Measurements from ENCODE around the gene TMEM134.

Gene TMEM134

DNA sequence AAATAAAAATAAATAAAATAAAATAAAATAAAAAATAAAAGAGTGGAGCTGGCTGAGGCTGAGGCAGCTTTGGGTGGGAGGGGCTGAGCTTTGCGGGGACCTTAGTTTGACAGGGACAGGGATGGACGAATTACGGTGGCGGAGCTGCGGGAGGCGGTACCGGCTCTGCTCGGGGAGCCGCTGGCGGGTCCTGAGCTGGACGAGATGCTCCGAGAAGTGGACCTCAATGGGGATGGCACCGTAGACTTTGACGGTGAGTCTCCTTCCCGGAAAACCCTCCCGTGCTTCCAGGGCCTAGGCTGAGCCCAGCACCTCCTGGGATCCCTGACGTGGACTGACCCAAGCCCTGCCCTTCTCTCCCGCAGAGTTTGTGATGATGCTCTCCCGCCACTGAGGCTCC is 10.8 kb downstream of the TMEM134 start:
- no peak for DNase-seq (ENCODE audit: low spot score)

DNA sequence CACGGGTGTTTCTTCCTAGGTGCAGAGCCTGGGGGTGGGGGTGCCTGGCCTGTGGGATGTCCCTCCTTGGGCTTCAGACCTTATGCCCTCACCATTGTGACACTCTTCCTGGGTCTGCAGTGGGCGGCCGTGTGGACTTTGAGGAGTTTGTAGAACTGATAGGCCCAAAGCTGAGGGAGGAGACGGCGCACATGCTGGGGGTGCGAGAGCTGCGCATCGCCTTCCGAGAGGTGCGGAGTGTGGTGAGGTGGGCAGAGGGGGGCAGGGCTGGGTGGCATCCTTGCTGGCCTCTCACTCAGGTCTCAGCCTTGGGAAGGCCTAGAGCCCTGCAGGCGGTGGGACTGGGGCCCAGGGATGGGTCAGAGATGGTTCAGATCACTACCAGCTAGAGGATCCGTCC is 11.6 kb downstream of the TMEM134 start:
- DNase-seq (ENCODE audit: low spot score) = no peak

DNA sequence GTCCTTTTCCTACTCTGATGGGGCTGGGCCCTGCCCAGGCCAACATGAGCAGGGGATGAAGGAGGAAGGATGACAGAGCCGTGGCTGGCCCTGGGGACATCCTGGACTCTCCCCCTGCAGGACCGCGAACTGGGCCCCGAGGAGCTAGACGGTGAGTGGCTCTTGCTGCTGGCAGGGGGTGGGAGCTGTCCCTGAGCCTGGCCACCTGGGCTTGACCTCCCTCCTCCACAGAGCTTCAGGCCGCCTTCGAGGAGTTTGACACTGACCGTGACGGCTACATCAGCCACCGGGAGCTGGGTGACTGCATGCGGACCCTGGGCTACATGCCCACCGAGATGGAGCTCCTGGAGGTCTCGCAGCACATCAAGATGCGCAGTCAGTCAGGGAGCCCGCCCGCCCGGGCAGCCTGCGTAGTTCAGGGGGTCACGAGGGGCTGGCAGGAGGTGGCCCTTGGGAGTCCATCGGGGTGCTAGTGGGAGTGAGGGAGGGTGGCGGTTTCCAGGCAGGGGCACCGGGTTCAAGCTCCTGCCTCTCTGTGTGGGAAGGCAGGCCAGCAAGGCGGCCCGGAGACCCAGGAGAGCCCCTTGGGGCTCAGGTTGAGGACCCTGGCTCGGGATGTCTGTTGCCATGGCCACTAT is 12.9 kb downstream of the TMEM134 start:
- DNase-seq (ENCODE audit: low spot score) = no peak

DNA sequence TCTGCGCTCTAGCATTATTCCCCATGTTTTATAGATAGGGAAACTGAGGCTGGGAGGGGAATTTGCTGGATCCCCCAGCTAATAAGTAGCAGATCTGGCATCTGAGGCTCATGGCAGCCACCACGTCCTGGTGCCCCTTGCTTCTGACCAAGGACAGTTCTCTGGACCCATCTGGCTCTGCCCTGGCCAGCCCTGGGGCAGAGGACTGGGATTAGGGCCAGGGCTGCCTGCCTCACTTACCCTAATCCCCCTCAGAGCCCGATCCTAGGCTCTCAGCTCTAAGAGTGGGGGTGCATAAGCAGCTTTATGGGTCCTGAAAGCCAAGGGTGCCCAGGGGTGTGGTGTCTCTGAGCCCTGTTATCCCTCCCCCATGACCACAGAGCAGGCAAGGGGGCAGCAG is 14.0 kb downstream of the TMEM134 start, which contains the start of gene CABP4:
Gene CABP4, plus strand, starts transcription at position 301 of the 400 bp plus-strand sequence. Its CDS starts 70 bp downstream, at position 371.
- no peak for DNase-seq (ENCODE audit: low spot score)

DNA sequence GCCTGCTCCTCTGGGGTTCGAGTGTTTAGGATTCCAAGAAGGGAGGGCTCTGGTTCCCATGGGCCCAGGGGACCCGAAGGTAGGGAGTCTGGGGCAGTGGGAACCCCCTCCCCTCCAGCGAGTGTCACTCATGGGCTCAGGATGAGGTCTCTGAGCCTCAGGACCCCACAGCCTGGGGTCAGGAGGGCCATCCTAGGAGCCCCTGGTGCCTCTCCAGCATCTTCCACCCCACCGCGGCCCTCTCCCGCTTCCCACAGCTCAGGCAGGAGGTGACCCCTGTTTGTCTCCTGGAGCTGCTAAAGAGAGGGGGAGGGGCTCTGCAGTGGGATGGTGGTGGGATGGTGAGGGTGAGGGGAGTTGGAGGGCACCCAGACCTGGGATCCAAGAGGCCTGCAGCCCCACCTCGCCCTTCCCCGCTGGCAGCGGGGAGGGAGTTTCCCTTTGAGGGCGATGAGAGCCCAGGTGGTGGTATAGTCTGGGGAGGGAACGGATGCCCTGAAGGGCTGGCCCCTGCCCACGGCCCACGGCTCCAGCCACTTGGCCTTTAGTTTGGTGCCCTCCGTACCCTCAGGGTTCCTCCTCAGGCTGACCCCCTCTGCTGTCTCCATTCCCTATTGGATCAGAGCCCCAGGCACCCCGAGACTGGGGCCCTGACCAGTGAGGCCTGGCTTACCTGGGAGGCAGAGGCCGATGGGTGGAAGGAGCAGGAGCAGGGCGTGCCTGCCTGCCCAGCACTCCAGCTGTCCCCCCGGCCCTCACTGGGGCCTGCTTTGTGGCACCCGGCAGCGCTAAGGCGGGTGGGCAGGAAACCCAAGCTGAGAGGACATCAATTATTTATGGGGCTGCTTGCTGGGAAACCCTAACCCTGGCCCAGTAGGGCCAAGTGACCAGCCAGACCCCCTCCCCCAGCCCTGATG is 15.0 kb downstream of the TMEM134 start:
- no peak for DNase-seq (ENCODE audit: low spot score)

DNA sequence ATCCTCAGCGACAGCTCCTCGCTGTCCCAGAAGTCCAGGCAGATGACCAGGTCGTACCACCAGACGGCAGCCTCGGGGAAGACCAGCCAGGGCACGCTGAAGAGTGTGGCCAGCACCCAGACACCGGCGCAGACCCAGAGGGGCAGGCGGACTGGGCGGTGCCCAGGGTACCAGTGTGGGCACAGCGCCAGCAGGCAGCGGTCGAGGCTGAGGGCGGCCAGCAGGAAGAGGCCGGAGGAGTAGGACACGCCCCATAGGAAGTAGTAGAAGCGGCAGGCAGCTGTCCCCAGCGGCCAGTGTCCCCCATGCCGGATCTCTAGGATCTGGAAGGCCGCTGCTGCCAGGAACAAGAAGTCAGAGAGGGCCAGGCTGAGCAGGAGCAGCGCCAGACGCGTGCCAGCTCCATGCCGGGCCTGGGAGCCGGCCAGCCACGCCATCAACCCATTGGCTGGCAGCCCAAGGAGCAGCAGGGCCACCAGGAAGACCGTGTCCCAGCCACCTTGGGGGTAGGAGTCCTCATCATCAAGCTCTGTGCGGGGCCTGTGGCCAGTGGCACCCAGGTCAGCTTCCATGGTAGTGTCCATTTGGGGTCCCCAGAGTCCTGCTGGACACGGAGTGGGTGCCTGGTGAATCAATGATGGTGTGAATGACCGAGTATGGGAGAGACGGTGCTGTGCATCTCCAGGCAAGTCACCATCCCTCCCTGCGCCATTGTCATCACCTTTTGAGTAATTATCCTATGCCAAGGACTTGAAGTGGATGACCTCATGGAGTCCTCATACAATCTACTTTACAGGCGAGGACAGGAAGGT is 16.7 kb downstream of the TMEM134 start, which contains the start of gene GPR152:
Gene GPR152, minus strand, starts transcription at position 589 of the 812 bp plus-strand sequence. Its CDS starts 5 bp downstream, at position 584.
- no peak for DNase-seq (ENCODE audit: low spot score)

DNA sequence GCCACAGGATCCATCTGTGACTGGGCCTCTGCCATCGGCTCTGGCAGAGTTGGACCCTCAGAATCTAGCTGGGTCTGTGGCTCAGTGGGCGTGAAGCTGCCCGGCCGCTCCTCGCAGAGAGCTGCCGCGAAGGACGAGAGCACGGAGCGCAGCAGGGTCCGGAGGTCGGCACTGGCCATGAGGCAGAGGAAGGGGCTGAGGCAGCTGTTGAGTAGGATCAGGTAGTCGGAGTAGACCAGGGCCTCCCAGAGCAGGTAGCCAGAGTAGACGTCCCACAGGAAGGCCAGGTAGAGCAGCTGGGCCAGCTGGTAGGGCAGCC is 17.4 kb downstream of the TMEM134 start:
- DNase-seq (ENCODE audit: low spot score) = no peak

DNA sequence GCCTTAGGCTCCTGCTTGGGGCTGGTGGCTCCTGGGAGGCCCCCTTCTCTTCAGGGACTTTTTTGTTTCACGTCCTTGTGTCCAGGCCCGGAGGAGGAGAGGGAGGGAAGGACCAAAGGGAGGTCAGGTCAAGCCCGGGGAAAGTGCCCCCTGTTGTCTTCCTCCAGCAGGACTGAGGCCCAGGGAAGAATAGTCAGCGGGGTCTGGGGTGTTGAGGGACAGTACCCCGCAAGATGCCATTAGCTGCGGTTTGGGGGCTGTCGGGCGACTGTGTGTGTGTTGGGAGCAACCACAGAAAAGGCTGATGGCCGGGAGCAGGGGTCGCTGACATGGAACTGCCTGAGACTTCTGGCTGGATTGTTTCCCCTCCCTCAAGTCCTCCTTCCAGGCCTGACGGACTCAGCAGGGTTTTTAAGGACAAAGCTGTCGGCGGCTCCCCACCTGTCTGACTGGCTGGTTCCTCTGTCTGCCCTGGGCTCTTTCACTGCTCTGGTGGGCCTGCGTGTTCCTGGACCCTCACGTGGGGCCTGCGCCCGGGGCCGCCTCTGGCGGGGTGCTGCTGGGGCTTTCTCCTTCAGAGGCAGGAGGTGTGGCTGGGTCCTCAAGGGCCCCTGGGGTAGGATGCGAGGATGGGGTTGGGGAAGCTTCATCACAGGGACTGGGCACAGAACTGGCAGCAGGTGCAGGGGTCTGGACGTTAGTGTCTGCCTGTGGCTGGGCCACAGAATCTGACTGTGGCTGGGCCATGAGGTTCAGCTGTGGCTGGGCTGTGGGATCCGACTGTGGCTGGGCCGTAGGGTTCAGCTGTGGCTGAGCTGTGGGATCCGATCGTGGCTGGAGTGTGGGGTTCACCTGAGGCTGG is 18.0 kb downstream of the TMEM134 start:
- DNase-seq (ENCODE audit: low spot score) = no peak

DNA sequence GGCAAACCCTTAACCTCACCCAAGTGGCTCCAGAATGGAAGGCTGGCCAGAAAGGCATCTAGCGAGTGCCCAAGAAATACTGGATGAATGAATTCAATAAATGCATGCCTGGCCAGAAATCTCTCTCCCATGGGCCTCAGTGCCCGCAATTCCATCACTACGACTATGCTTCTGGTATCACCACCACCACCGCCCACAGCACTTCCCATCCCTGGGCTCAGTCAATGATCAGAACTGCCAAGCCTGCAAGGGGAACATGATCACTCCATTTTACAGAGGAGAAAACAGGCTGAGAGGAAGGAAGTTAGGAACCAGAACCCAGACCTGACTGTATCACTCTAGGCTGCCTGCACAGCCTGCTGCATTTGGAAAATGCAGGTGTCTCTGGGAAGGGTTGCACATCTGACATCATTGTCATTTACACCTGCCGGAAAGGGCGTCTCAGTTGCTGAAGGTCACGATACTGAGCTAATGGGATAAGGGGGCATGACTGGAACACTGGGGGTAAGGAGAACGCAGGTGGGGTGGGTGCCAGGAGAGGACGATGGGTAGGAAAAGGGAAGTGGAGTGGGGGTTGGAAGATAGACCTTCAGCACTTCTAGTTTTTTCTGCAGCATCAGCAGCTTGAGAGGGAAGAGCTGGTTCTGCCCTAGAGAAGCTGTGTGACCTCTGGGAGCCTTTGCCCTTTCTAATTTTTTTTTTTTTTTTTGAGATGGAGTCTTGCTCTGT is 19.8 kb downstream of the TMEM134 start:
- DNase-seq (ENCODE audit: low spot score) = no peak

DNA sequence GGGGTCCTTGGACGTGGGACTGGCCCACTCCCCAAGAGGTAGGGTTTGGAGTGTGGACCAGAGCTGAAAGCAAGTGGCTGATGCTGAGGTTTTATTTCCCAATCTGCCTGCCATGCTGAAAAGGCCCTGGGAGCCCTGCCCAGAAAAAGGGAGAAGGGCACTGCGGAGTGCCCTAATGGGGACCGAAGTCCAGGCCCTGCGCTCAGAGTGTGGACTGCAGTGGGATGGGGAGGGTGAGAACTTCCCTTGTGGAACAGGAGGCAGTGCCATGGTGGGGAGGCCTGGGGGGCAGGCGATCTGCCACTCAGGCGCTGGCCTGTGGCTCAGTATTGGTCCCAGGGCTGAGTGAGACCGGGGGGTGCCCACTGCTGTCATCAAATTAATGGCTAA is 20.8 kb downstream of the TMEM134 start:
- no peak for DNase-seq (ENCODE audit: low spot score)

DNA sequence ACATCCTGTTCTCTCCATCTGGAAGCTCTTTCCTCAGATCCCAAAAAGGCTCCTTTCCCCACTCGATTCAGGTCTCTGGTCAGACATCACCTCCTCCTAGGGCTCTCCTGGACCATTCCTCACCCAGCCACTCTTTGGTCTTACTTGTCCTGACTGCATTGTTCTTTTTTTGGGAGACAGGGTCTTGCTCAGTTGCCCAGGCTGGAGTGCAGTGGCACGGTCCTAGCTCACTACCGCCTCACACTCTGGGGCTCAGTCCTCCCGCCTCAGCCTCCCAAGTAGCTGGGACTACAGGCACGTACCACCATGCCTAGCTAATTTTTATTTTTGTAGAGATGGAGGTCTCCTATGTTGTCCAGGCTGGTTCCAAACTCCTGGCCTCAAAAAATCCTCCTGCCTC is 23.5 kb downstream of the TMEM134 start:
- DNase-seq (ENCODE audit: low spot score) = no peak

DNA sequence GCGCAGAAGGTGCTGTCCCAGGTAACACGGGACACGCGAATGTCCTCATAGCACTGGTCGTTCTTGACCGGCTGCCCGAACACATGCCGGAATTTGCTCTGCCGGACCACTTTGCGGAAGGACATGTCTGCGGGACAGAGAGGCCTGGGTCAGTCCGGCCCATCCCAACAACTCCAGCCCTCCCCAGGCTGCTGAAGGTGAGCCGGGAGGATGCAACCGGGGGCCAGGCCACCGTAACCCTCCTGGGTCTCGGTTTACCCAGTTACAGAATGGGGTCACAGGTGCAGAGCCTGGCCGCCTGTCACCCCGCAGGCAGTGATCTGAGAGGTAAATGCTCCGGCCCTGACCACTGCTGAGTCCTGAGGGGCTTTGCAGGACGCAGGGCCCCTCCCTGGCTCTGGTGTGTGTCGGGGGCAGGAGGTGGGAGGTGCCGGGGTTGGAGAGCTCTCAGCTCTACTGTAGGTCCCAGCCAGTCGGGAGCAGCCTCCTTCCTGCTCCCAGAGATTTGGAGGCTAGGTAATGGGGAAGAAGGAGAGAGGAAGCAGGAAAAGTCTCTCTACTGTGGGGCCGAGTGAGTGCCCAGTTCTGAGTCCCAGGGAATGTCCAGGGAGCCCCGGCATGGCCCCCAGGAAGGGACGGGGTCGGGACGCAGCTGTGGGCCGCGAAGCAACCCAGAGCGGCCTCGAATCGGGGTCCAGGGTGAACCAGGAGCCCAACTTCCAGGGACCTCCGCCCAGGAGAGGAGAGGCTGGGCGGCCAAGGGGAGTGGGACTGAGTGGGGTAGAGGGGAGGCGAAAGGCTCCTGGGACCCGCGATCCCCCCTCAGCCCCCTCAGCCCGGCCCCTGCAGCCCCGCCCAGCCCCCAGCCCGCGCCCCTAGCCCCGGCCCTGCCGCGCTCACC is 26.3 kb downstream of the TMEM134 start:
- no peak for DNase-seq (ENCODE audit: low spot score)

DNA sequence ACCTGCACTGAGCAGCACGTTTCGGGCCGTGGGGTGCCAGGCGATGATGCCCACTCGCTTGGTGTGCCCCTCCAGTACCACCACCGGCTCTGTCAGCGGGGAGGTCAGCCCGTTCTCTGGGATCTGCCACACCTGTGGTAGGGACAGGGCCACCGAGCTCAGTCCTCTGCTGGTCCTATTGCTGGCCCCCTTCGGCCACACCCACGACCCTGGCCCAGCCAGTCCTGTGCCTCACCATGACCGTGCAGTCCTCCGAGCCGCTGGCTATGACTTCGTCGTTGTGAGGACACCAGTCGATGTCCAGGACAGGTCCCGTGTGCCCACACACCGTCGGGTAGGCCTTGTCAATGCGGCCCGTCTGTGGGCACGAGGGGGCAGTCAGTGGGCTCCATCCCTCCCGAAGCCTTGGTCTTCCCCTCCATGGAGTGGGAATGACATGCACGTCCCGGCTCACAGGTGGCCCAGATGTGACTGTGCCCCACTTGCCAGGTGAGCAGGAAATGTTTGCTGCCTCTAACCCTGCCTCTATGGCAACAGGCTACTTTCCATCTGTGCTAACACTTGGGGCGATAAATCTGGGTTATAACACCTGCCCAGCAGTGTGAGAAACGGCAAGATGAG is 27.2 kb downstream of the TMEM134 start:
- DNase-seq (ENCODE audit: low spot score) = no peak

DNA sequence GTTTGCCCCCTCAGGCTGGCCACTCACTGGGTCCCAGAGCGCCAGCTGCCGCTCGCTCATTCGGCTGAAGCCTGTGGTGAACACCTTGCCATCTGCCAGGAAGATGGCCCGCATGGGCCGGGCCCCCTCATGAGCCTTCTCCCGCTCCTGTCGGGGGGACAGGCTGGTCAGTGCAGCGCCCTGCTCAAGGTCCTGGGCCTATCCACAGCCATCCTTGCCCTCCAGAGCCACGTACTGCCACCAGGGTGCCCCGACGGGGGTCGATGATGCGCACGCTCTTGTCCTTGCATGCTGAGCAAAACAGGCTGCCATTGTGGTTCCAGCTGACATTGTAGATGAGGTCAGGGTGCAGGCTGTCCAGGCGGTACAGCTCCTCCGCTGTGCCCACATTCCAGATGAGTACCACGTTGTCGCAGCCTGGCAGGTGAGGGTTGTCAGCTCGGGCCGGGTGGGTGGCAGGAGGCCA is 27.9 kb downstream of the TMEM134 start:
- no peak for DNase-seq (ENCODE audit: low spot score)

DNA sequence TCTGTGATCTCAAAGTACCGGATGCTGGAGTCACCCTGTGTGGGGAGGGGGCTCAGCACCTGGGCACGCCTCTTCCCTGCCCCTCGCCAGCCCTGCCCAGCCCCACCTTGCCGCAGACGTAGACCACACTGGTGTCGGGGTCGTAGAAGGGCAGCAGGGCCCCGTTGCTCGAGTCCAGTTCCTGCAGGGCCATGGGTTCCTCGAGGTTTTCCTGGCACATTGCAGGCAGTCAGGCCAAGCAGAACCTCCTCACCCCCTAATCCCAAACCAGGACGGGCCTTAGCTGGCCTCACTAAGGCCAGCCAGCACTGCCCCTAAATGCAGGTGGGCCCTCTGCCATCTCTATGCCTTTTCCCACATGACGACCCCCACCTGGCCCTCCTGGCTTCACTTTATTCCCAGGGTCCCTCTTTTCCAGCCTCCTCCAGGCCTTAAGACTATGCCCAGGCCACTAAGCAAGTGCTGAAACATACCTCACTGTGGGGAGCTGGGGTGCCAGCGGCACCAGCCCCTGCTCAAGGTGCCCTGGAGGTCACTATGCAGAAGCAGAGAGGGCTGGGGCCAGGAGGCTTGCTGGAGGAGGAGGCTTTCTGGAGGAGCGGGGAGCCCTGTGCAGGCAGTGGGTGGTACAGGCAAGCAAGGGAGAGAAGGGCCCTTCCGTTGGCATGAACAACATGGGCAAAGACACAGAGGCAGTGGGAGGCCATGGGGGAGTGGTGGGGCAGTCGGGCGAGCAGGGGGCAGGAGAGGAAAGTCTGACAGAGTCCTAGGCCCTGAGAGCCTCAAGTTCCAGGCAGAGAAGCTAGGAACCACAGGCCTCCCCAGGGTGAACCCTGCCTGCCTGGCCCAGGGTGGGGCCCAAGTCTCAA is 28.6 kb downstream of the TMEM134 start:
- no peak for DNase-seq (ENCODE audit: low spot score)

DNA sequence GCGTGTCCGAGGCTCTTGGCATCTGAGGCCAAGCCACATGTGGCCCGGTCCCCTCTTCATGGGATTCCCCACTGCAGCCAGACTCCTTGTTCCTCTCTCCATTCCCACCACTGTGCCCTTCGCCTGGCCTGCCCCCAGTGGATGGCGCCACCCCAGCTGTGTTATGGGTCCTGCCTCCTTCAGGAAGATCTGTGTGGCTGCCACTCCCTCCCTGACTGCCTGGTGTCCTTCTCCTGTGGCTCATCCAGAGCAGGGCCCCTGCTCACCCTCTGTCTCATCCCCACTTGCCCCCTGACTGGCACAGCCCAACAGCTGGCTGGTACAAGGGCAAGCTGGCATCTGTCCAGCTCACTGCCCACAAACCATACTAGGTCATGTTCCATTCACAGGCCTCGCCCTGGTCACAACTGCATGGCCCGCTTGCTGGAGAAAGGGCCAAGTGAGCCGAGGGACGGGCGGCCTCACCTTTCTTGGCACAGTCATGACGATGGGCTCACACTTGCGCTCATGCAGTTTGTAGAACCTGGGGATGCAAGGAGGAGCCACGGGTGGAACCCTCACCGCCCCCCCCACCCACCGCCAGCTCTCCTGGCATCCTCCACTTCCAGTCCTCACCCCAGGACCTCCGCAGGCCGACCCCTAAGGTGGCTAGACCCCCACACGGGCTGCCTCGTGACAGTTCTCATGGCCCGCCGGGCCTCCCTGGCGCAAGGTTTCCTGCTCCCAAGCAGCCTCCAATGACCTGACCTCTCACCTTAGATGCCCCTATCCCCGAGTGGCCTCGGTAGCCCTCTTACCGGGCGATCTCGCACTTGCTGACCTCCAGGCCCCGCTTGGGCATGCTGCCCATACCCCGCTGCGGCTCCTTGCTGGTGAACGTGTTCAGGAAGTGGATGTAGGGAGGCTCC is 29.5 kb downstream of the TMEM134 start:
- DNase-seq (ENCODE audit: low spot score) = no peak

Measured in putamen (tissue), 1 donor.